GM20000 (cell line): Measurements from ENCODE around the gene EDN3.

ENCODE experiments used
- DNase-seq: peaks from one replicate; pipeline ENCODE4 v3.0.0; 2012; ENCODE audit warnings: low spot score
- CTCF ChIP-seq: IDR thresholded peaks from 2 replicates; pipeline ENCODE4 v1.5.1; 2012; ENCODE audit warnings: mild to moderate bottlenecking, control low read depth; ENCODE audit errors: extremely low read depth, missing control alignments

The EDN3 gene

GRCh38 chr20:59300333-59301081 lies at the start of gene EDN3:
Gene EDN3 (plus strand): TSS chr20:59300611. CDS start chr20:59300813, 202 bp downstream.
- TF ChIP-seq CTCF: no peak
- DNase-seq: no peak

- TF ChIP-seq CTCF: no peak
- DNase-seq: no peak
Observed at GRCh38 chr20:59253325-59253724, 47.1 kb upstream of the EDN3 start.

GRCh38 chr20:59253779-59254319 lies 46.6 kb upstream of the EDN3 start:
- no peak for DNase-seq
- no peak for TF ChIP-seq CTCF

- TF ChIP-seq CTCF: no peak
- DNase-seq: no peak
Observed at GRCh38 chr20:59255256-59255655, 45.2 kb upstream of the EDN3 start.

GRCh38 chr20:59258221-59258621 lies 42.2 kb upstream of the EDN3 start:
- no peak for TF ChIP-seq CTCF
- no peak for DNase-seq

GRCh38 chr20:59259946-59260345 lies 40.5 kb upstream of the EDN3 start:
- no peak for TF ChIP-seq CTCF
- no peak for DNase-seq

GRCh38 chr20:59265298-59265697 lies 35.1 kb upstream of the EDN3 start:
- no peak for TF ChIP-seq CTCF
- DNase-seq: no peak
